HG03064 (cell line): ENCODE results near the gene SEC61A1.

ENCODE experiments used
- ATAC-seq: cut with Tn5 transposase; IDR thresholded peaks from one replicate; pipeline ENCODE4 v1.9.1; 2021; ENCODE audit warnings: low read depth; ENCODE audit not compliant: unreplicated experiment

SEC61A1 gene

GRCh38 chr3:128051837-128052594 lies at the start of gene SEC61A1:
Gene SEC61A1, plus strand, starts transcription at chr3:128052437. Its CDS starts 116 bp downstream, at chr3:128052553.
- peak; percentile 90 for ATAC-seq

DNA sequence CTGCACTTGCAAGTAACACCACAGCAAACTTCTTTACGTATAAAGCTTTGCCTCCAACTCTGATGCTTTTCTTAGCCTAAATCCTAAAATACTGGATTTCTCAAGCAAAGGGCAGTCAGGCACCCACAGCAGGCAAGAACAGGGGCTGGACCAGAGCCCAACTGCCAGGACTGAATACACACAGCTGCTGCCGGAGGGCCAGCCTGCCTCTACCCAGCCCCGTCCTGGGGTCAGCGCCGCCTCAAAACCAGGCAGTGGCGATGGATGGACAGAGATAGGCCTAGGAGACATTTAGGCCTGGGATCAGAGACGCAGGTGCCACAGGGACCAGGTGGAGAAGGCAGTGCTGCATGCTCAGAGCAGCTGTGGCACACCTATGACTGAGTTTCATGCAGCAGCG lies 47.6 kb upstream of the SEC61A1 start:
- no peak for ATAC-seq

- no peak for ATAC-seq
These were observed 45.9 kb upstream of the SEC61A1 start for GRCh38 chr3:128006061-128007032.

- ATAC-seq = no peak
These were observed 45.2 kb upstream of the SEC61A1 start for GRCh38 chr3:128007033-128007424.

DNA sequence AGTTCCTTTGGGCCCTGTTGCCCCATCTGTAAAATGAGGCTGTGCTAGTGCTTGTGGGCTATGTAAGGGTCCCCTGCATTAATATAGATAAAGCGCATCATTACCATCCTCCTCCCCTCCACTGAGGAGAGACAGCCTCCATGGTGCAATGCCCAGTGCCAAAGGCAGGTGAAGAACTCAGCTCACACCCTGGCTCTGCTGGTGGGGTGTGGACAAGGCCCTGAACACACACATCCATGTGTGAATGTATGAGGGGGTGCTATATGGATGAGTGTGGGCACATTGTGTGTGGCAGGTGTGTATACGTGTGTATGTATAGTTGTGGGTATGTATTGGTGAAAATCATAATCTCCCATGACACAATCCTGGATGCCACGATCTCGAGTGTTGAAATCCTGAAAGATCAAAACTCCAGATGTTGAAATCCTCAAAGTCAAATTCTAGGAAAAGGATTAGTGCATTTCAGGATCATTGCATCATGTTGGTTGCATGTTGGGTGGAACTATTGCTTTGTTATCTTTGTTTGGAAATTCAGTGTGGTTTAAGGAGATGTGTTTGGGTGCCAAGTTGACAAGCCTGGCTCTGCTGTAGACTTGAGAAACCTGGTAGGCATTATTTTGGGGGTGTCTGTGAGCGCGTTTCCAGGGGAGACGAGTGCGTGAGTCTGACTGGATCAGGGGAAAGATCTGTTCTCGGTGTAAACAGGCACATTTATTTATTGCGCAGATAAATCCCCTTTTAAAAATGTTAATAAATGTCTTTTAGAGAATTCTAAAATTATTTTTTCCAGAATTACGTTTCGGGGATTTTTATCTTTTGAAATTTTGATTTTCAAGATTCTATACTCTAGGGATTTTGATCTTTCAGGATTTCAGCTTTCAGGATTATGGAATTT lies 42.0 kb upstream of the SEC61A1 start:
- ATAC-seq = no peak

DNA sequence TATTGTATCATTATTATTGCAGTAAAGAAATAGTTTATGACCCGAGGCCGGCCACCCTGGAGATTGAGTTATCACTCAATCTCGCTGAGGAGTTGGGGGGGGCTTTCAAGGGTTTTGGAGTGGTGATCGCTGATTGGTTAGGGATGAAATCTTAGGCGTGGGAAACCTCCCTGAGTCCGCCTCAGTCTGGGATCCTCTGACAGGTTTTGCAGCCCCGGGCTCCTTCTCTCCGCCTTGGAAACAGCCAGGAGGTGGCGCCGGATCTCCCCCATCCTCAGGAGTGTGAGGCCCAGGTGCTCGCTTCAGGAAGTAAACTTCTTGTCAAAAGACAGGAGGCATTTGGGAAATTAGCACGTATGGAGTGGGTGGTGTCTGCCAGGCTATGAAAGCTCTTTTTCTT lies 41.1 kb upstream of the SEC61A1 start:
- ATAC-seq = no peak

DNA sequence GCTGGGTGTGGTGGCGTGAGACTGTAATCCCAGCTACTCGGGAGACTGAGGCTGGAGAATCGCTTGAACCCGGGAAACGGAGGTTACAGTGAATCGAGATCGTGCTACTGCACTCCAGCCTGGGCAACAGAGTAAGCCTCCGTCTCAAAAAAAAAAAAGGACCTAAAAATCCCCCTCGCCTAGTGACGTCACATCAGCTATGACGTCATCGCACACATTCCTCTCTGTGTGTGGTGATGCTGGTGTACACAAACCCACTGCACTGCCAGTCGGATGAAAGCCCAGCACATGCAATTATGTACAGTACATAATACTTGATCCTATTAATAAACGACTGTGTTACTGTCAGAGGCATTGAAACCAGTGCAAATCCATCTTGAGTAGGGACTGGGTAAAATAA lies 40.2 kb upstream of the SEC61A1 start:
- ATAC-seq = no peak

DNA sequence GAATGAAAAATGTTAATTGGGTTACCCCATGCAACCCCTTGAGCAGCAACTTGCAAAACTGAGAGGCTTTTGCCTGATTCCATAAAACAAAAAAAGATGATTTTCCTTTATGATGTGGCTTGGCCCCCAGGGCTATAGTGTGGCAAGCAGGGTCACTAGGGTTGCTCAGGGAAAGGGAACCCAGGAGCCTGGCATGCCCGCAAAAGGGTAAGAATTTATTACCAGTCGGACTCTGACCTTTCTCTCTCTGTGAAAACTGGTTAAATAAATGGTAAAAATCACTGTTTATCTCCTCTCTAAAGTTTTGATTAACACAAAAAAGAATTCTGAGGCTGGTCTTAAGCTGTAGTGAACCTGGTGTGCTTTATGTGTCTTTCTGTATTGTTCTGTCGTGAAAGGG lies 37.7 kb upstream of the SEC61A1 start:
- no peak for ATAC-seq

GRCh38 chr3:128016502-128016901 lies 35.7 kb upstream of the SEC61A1 start:
- ATAC-seq = no peak

- ATAC-seq = no peak
These were observed 30.4 kb upstream of the SEC61A1 start for GRCh38 chr3:128021768-128022372.

DNA sequence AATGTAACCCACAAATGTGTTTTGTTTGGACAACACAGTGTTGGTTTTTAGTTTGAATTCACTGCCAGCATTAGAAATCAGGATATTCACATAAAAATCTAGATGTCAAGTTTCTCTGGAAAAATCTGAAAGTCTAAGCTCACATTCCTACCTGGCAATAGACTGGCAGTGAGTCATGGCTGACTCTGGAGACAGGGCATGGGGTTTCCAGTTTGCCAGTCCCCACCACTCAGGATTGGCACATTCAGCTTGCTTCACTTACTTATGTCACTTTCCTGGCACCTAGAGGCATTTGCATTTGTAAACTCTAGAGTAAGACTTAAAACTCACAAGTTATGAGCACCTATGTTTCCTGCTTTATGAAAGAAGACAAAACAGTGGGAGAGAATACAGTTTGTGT lies 19.1 kb upstream of the SEC61A1 start:
- ATAC-seq = no peak

GRCh38 chr3:128036119-128036518 lies 16.1 kb upstream of the SEC61A1 start:
- no peak for ATAC-seq

- no peak for ATAC-seq
These were observed 12.2 kb upstream of the SEC61A1 start for GRCh38 chr3:128040041-128040440.

GRCh38 chr3:128040660-128041059 lies 11.6 kb upstream of the SEC61A1 start:
- ATAC-seq = no peak

DNA sequence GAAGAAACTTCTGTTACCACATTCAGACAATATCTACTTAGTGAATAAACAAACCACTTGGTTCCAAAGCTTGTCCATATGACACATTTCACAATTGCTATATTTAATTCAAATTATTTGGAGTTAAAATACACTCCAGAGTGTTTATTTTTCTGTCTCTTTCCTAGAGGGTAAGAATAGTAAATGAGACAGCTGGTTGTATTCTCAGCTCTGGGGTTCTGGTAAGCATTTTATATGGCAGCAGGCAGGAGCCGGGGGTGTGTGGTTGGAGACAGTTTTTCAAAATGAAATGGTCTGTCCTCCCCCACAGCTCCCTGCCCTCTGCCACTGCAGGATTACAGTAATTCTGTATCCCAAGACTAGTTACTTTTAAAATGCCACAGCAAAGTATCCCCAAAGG lies 10.9 kb upstream of the SEC61A1 start:
- ATAC-seq = no peak

GRCh38 chr3:128050597-128050996 lies 1.6 kb upstream of the SEC61A1 start:
- no peak for ATAC-seq

- ATAC-seq = no peak
These were observed 789 bp upstream of the SEC61A1 start for GRCh38 chr3:128051459-128051836.

GRCh38 chr3:128052595-128053351 lies 536 bp downstream of the SEC61A1 start:
- no peak for ATAC-seq

DNA sequence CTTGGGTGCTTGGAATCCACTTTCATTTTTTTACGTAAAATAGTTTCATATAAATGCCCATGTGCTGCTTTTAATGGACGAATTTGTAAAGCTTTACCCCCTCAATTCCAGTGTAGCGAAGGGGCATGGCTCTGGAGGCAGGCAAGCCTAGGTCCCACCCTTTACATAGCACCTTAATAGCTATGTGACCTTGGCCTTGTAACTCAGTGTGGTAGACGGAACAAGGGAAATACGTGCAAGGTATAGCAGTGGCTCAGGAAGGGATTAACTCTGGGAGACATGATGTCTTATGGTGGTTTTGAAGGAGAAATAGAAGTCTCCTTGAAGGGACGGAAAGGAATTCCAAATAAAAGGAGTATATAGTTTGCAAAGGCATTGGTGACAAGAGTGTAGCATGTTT lies 1.4 kb downstream of the SEC61A1 start:
- ATAC-seq = no peak

DNA sequence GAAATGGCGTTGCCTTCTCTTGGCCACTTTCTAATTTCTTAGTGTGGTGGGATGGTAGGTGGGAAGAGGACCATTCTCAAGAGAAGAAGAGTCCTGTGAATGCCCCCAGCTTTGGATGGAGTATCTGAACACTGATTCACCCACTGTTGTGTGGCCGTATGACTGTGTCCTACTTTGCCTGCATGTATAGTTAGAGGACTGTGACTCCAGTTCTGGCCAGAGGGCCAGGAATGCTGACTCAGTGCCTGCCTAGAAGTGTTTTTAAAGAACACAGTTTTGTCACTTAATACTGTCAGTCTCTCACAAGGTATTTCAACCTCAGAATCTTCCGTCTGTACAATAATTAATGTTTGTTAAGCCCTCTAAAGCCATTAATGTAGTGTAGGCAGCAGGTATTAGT lies 2.1 kb downstream of the SEC61A1 start:
- no peak for ATAC-seq
